Calu3 (cell line): ENCODE results near the gene GALNTL6. TPM values are rescaled to one million over a fixed set of nuclear protein-coding genes. Genes with fewer than 3 reads are reported as not detected.

Experiments used
- BruUV-seq: library from RNA; stranded (reverse); fragments of 400-500 nt; replicated peaks from 2 replicates; lab custom pipeline; 2021; lab: Mats Ljungman, UMichigan
- CTCF ChIA-PET: fragments of 300-600 bp; sonication (Branson Sonifier 250); formaldehyde crosslinking; loops from one replicate; lab custom pipeline; 2022; ENCODE audit warnings: antibody characterized with exemption; lab: Charles Lee
- DNase-seq: peaks from one replicate; pipeline ENCODE4 v3.0.0; 2022
- H3K27ac Mint-ChIP-seq: one replicate; pipeline ENCODE4 v1.8.0; 2022; ENCODE audit warnings: mixed read lengths; ENCODE audit not compliant: unreplicated experiment
- H3K27me3 Mint-ChIP-seq: one replicate; pipeline ENCODE4 v1.8.0; 2022; ENCODE audit warnings: mixed read lengths; ENCODE audit not compliant: unreplicated experiment
- H3K36me3 Mint-ChIP-seq: one replicate; pipeline ENCODE4 v1.8.0; 2022; ENCODE audit warnings: mild to moderate bottlenecking, moderate library complexity, mixed read lengths; ENCODE audit not compliant: insufficient read depth, unreplicated experiment
- H3K4me1 Mint-ChIP-seq: one replicate; pipeline ENCODE4 v1.8.0; 2022; ENCODE audit warnings: mild to moderate bottlenecking, low read depth, mixed read lengths; ENCODE audit not compliant: unreplicated experiment
- H3K4me3 Mint-ChIP-seq: one replicate; pipeline ENCODE4 v1.8.0; 2022; ENCODE audit warnings: mild to moderate bottlenecking, low read depth, moderate library complexity, mixed read lengths; ENCODE audit not compliant: unreplicated experiment
- H3K9me3 Mint-ChIP-seq: one replicate; pipeline ENCODE4 v1.8.0; 2022; ENCODE audit warnings: low read depth, mixed read lengths; ENCODE audit not compliant: unreplicated experiment
- CTCF ChIP-seq: fragments of 200-600 bp; IDR thresholded peaks from one replicate; pipeline ENCODE4 v1.8.0; 2022; ENCODE audit warnings: antibody characterized with exemption; ENCODE audit not compliant: unreplicated experiment
- intact Hi-C: fragments of 100-400 bp; cut with micrococcal nuclease; formaldehyde crosslinking; loops from one replicate; pipeline ENCODE4 v1.10.0; 2022; ENCODE audit not compliant: unreplicated experiment
- total RNA-seq: library from RNA; stranded (reverse); gene quantifications from 2 replicates; pipeline ENCODE4 v1.2.3, GENCODE V29; 2022

Gene GALNTL6
- total RNA-seq, 1 experiment from 2014 or later, result not detected

DNA sequence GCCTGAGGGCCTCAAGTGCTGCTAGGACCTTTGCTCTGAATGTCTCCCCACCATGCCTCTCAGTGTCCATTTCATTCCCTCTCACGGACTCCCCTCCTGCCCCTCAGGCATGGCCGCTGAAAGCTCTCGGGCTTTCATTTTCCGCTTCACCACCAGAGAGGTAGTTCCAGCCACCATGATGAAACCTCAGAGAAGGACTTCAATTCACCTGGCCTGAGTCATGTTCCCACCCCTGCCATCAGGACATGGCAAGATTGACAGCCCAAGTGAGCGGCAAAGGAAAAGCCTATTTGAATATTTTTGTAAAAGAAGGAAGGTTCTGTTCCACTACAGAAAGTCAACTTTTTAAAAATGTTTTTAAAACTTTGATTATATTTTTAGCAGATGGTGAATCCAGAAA is 1106.1 kb downstream of the GALNTL6 start:
- Mint-ChIP-seq H3K4me1 (no peaks in the 10 kb centered on the region), H3K4me3 (no peak overlapping the region), H3K9me3 (peaks cover under 1% of the 10 kb centered on the region), H3K36me3 (no peaks in the 10 kb centered on the region), H3K27ac (no peak overlapping the region), H3K27me3 (no peaks in the 10 kb centered on the region)
- DNase-seq, result no peak
- intact Hi-C loops, result no loop called here
- TF ChIP-seq CTCF, result no peak
- BruUV-seq, result no TSS peak
- CTCF ChIA-PET, result no interaction called here

DNA sequence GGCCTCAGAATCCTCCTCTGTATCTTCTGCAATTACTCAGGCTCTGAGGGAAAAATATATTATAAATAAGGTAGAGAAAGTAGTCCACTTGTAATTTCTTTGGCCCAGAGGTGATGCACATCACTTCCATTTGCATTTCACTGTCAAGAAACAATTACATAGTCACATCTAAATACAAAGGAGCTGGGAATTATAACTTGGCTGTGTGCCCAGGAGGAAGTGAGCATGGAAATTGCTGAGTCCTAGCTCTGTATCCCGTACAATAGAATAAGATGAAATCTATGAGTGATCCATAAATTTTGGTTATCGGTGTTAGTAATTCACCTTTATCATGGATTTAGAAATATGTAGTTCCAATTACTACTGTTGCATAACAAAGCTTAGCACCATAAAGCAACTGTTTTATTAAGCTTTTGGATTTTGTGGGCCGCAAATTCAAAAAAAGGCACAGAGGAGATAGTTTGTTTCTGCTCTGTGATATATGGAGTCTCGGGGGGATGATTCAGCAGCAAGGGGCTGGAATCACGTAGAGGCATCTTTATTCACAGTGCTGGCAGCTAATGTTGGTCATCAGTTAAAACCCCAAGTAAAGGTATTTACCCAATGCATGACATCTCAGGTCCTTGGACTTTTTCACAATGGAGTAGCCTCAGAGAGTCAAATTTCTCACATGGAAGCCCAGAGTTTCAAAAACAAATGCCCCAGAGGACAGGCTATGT is 1114.1 kb downstream of the GALNTL6 start:
- Mint-ChIP-seq H3K9me3 (peaks cover 2% of the 10 kb centered on the region), H3K27ac (no peak overlapping the region), H3K4me1 (no peaks in the 10 kb centered on the region), H3K36me3 (no peaks in the 10 kb centered on the region), H3K4me3 (no peak overlapping the region), H3K27me3 (no peaks in the 10 kb centered on the region)
- TF ChIP-seq CTCF, result no peak
- intact Hi-C loops, result no loop called here
- no peak for DNase-seq
- no TSS peak for BruUV-seq
- CTCF ChIA-PET, result no interaction called here

- DNase-seq, result no peak
- no peak for TF ChIP-seq CTCF
- H3K9me3 Mint-ChIP-seq, result peaks cover 2% of the 10 kb centered on the region
- H3K4me1 Mint-ChIP-seq, result no peaks in the 10 kb centered on the region
- no peak overlapping the region for H3K27ac Mint-ChIP-seq
- H3K4me3 Mint-ChIP-seq, result no peak overlapping the region
- H3K27me3 Mint-ChIP-seq, result no peaks in the 10 kb centered on the region
- H3K36me3 Mint-ChIP-seq, result no peaks in the 10 kb centered on the region
- no TSS peak for BruUV-seq
- CTCF ChIA-PET, result no interaction called here
- intact Hi-C loops, result no loop called here
Observed at GRCh38 chr4:172928347-172928746, 1115.1 kb downstream of the GALNTL6 start.

DNA sequence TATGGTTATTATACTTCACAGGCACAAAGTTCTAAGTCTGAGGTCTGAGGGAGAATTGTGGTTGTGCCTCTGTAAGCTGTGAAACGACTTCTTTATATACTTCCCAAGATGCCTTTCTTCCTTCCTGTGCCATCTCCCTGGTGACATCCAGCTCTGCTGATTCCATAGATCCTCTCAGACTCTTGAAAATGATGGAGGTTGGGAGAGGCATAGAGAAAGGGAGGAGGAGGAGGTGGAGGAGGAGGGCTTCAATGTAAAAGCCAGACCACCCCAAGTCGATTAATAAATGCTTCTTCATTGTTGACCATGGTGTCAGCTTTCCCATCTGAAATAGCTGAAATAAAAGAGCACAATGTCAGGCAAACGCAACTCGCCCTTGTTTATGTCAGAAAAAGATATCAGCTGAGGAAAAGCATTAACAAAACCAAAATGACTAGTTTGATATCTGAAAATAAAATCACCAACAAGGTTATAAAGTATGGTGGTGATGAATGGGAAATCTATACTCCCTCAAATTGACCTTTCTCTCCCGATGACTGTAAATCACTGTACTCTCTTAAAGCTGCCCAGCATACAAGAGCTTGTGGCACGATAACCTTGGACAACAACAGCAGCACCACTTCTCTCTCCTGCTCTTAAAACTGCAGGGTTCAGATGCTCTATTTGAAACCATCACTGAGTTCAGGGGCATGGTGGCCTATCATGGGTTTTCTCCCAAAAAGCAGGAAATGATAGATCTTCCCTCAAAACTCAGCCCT is 1125.0 kb downstream of the GALNTL6 start:
- DNase-seq, result no peak
- intact Hi-C loops, result no loop called here
- Mint-ChIP-seq H3K9me3 (no peaks in the 10 kb centered on the region), H3K36me3 (no peaks in the 10 kb centered on the region), H3K4me3 (no peak overlapping the region), H3K27ac (no peak overlapping the region), H3K27me3 (no peaks in the 10 kb centered on the region), H3K4me1 (no peaks in the 10 kb centered on the region)
- CTCF ChIA-PET, result no interaction called here
- no TSS peak for BruUV-seq
- TF ChIP-seq CTCF, result no peak
